Measurements from ENCODE around the gene THSD4. TPM values are rescaled to one million over a fixed set of nuclear protein-coding genes. Genes with fewer than 3 reads are reported as not detected.

The THSD4 gene
- total RNA-seq, 1 experiment from 2014 or later, result 29.0 TPM

- BruUV-seq (replicated peaks), result no TSS peak
- no peaks in the 10 kb centered on the region; the same call in 1 of the 2 replicates for H3K4me1 ChIP-seq (ENCODE audit: insufficient read depth, low read length)
- H3K9me3 ChIP-seq (ENCODE audit: low read length), result no peaks in the 10 kb centered on the region
- no peak for DNase-seq
- intact Hi-C loops (cut with micrococcal nuclease), result no loop called here
- no peak overlapping the region for H2AFZ ChIP-seq (ENCODE audit: low read length)
- no peak overlapping the region for H3K9ac ChIP-seq (ENCODE audit: low read length)
- POLR2A ChIA-PET (ENCODE audit: unreplicated experiment), result no interaction called here
- no peak overlapping the region for H3K27ac ChIP-seq (ENCODE audit: low read length)
- H3K27me3 ChIP-seq (ENCODE audit: low read length), result no peaks in the 10 kb centered on the region
- no peaks in the 10 kb centered on the region for H4K20me1 ChIP-seq (ENCODE audit: low read length)
- no peaks in the 10 kb centered on the region for H3K9me2 ChIP-seq (replicated peaks; ENCODE audit: low read length)
- CTCF ChIA-PET, result no interaction called here
- ATAC-seq, result no peak
- TF ChIP-seq CTCF (conservative IDR thresholded peaks at IDR 0.05; ENCODE audit: low read depth, low read length) (no peak), EZH2phosphoT487 (IDR thresholded peaks at IDR 0.05; ENCODE audit: borderline replicate concordance, low read length) (no peak), EZH2 (IDR thresholded peaks at IDR 0.05; ENCODE audit: low read length, unreplicated experiment) (no peak)
- H3K4me3 ChIP-seq (ENCODE audit: low read length), result no peak overlapping the region
- H3K36me3 ChIP-seq (ENCODE audit: low read depth, low read length), result no peaks in the 10 kb centered on the region
- H3F3A ChIP-seq (ENCODE audit: low read length, unreplicated experiment), result no peaks in the 10 kb centered on the region
- no peaks in the 10 kb centered on the region for H3K79me2 ChIP-seq (ENCODE audit: low read length)
- H3K4me2 ChIP-seq (ENCODE audit: low read length), result no peak overlapping the region
These were observed 361.6 kb downstream of the THSD4 start for GRCh38 chr15:71476823-71477222.

GRCh38 chr15:71480556-71480955, 365.3 kb downstream of the THSD4 start:
- DNase-seq, result no peak
- H2AFZ ChIP-seq (ENCODE audit: low read length), result no peak overlapping the region
- H3K79me2 ChIP-seq (ENCODE audit: low read length), result no peaks in the 10 kb centered on the region
- BruUV-seq (replicated peaks), result no TSS peak
- H3K4me2 ChIP-seq (ENCODE audit: low read length), result no peak overlapping the region
- POLR2A ChIA-PET (ENCODE audit: unreplicated experiment), result no interaction called here
- intact Hi-C loops (cut with micrococcal nuclease), result no loop called here
- H3F3A ChIP-seq (ENCODE audit: low read length, unreplicated experiment), result no peaks in the 10 kb centered on the region
- no peak for ATAC-seq
- H3K9ac ChIP-seq (ENCODE audit: low read length), result no peak overlapping the region
- H3K4me1 ChIP-seq (ENCODE audit: insufficient read depth, low read length), result no peaks in the 10 kb centered on the region
- H4K20me1 ChIP-seq (ENCODE audit: low read length), result no peaks in the 10 kb centered on the region
- H3K27me3 ChIP-seq (ENCODE audit: low read length), result no peaks in the 10 kb centered on the region
- CTCF ChIA-PET, result no interaction called here
- H3K9me2 ChIP-seq (replicated peaks; ENCODE audit: low read length), result no peaks in the 10 kb centered on the region
- no peak overlapping the region for H3K4me3 ChIP-seq (ENCODE audit: low read length)
- no peak for TF ChIP-seq CTCF (conservative IDR thresholded peaks at IDR 0.05; ENCODE audit: low read depth, low read length)
- TF ChIP-seq EZH2phosphoT487 (IDR thresholded peaks at IDR 0.05; ENCODE audit: borderline replicate concordance, low read length), result no peak
- TF ChIP-seq EZH2 (IDR thresholded peaks at IDR 0.05; ENCODE audit: low read length, unreplicated experiment), result no peak
- H3K36me3 ChIP-seq (ENCODE audit: low read depth, low read length), result no peaks in the 10 kb centered on the region
- no peak overlapping the region for H3K27ac ChIP-seq (ENCODE audit: low read length)
- no peaks in the 10 kb centered on the region for H3K9me3 ChIP-seq (ENCODE audit: low read length)

- POLR2A ChIA-PET (ENCODE audit: unreplicated experiment), result no interaction called here
- Histone ChIP-seq H3K4me1 (ENCODE audit: insufficient read depth, low read length) (no peaks in the 10 kb centered on the region), H3K4me3 (ENCODE audit: low read length) (no peak overlapping the region), H3K79me2 (ENCODE audit: low read length) (no peaks in the 10 kb centered on the region), H3F3A (ENCODE audit: low read length, unreplicated experiment) (no peaks in the 10 kb centered on the region), H3K9me3 (ENCODE audit: low read length) (no peaks in the 10 kb centered on the region), H3K36me3 (ENCODE audit: low read depth, low read length) (no peaks in the 10 kb centered on the region), H3K27me3 (ENCODE audit: low read length) (no peaks in the 10 kb centered on the region), H3K9me2 (replicated peaks; ENCODE audit: low read length) (no peaks in the 10 kb centered on the region), H2AFZ (ENCODE audit: low read length) (no peak overlapping the region), H3K4me2 (ENCODE audit: low read length) (no peak overlapping the region), H3K27ac (ENCODE audit: low read length) (no peak overlapping the region), H4K20me1 (ENCODE audit: low read length) (no peaks in the 10 kb centered on the region), H3K9ac (ENCODE audit: low read length) (no peak overlapping the region)
- TF ChIP-seq EZH2 (IDR thresholded peaks at IDR 0.05; ENCODE audit: low read length, unreplicated experiment) (no peak), EZH2phosphoT487 (IDR thresholded peaks at IDR 0.05; ENCODE audit: borderline replicate concordance, low read length) (no peak), CTCF (conservative IDR thresholded peaks at IDR 0.05; ENCODE audit: low read depth, low read length) (no peak)
- DNase-seq (no peak), ATAC-seq (no peak)
- no TSS peak for BruUV-seq (replicated peaks)
- CTCF ChIA-PET, result no interaction called here
- intact Hi-C loops (cut with micrococcal nuclease), result no loop called here
These were observed 368.8 kb downstream of the THSD4 start for GRCh38 chr15:71484080-71484479.
